ENCODE measurements around the gene GPR15LG. TPM values are rescaled to one million over a fixed set of nuclear protein-coding genes. Genes with fewer than 3 reads are reported as not detected.

The GPR15LG gene
- total RNA-seq, 2 experiments from 2014 or later: not detected

DNA sequence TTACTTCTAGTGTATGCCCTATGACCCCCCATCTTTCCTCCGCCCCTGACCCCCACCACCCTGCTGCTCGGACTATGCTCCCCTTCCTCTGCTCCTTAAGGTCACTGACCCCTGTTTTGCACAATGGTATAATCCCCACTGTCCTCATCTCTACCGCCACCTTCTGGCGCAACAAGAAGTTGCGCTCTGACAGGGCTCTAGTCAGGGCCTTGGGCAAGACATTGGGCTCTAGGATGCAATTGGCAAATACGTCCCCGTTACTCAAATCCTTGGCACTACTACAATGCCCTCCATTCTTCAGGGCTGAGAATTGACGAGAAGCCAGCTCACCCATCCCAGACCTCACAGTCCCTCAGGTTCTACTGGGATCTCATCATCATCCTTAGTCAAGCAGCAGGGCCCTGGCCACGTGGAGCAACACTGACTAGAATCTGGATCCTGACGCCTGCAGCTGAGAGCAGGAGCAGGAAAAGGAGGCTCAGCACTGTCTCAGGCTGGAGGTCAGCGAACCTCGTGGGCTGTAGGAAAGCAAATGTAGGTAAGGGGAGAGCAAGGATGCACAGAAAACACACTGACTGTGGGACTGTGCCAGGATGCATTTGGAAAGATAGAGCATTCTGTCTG is 41.1 kb downstream of the GPR15LG start:
- intact Hi-C loops (cut with DNase I, micrococcal nuclease): no loop called here
- Mint-ChIP-seq H3K4me1 (no peaks in the 10 kb centered on the region), H3K9me3 (ENCODE audit: low read depth) (peaks cover 6% of the 10 kb centered on the region), H3K4me3 (peak overlapping the region; percentile 18), H3K36me3 (ENCODE audit: low read depth) (no peaks in the 10 kb centered on the region), H3K27ac (no peak overlapping the region), H3K27me3 (peaks cover 5% of the 10 kb centered on the region)
- ChIA-PET CTCF (interaction anchor here (0.6 to 7.5 kb wide), 13 partner anchors 8 to 1495 kb away, joined by 3 to 61 read pairs (median 3); no protein-coding TSS in a partner anchor), POLR2A (interaction anchor here (0.6 kb wide), 1 partner anchor 67 kb away, joined by 3 read pairs; no protein-coding TSS in a partner anchor)
- peak; percentile 88 for ATAC-seq
- peak; percentile 68 for DNase-seq

DNA sequence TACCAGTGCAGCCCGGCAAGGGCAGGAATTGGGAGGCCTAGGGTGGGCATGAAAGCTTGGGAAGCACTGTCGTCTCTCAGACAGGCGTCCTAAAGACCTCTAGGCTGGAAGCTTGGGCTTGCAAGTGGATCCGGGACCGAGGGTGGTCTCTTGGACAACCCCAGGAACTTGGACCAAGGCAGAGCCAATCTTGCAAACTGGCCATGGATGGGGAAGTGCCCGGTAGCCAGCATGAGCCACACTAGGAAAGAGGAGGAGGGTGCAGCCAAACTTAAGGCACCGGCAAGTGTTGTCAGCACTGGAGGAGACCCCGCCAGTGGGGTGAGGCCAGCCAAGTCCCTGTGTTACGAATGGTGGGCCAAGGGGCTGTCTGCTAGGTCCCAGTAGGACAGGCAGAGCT is 43.2 kb downstream of the GPR15LG start:
- intact Hi-C loops (cut with DNase I, micrococcal nuclease): no loop called here
- H3K27ac Mint-ChIP-seq: no peak overlapping the region
- POLR2A ChIA-PET: interaction anchor here (0.6 kb wide), 1 partner anchor 70 kb away, joined by 3 read pairs; no protein-coding TSS in a partner anchor
- peaks cover 6% of the 10 kb centered on the region for H3K9me3 Mint-ChIP-seq (ENCODE audit: low read depth)
- no peaks in the 10 kb centered on the region for H3K4me1 Mint-ChIP-seq
- no peak for ATAC-seq
- H3K36me3 Mint-ChIP-seq (ENCODE audit: low read depth): no peaks in the 10 kb centered on the region
- no peak for DNase-seq
- H3K4me3 Mint-ChIP-seq: no peak overlapping the region
- H3K27me3 Mint-ChIP-seq: peaks cover 8% of the 10 kb centered on the region
- CTCF ChIA-PET: interaction anchor here (0.8 to 7.5 kb wide), 5 partner anchors 9 to 68 kb away, joined by 3 to 61 read pairs (median 5); no protein-coding TSS in a partner anchor

DNA sequence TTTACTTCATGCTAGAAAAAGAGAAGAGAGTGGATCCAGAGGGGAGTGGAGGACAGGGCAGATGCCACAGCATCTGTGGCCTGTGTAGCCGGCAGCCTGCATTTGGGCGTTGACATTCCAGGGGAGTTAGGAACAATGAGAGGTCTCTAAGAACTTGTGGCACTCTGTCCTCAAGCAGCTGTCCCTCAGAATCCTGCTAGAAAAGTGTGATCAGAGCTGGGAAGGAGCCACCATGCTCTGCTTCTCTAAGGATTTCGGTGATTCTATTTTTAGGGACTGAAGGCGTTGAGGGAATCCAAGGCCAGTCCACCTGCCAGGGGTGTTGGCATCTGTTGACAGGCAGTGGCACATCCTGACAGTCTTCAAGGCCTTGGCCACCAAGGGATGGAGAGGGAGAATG is 44.1 kb downstream of the GPR15LG start:
- no peaks in the 10 kb centered on the region for H3K36me3 Mint-ChIP-seq (ENCODE audit: low read depth)
- H3K27ac Mint-ChIP-seq: no peak overlapping the region
- intact Hi-C loops (cut with DNase I, micrococcal nuclease): no loop called here

DNA sequence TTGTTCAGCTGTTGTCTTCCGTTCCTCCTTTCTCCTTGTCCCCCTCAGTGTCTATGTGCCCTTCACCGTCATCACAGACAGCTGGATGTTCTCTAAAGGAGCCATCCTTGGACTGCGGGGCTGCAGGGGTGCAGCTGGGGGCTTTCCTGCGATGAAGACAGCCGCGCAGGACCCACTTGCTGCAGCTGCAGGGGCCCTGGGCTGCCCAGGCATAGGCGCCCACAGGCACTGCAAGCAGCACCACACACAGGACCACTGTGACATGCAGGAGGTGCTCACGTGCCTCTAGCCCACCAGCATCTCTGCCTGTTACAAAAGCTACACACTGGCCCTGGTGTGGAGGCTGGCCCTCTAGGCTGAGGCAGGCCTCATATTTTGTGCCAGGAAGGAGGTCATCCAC is 48.3 kb downstream of the GPR15LG start:
- intact Hi-C loops (cut with DNase I, micrococcal nuclease): no loop called here
- ATAC-seq (no peak), DNase-seq (no peak)
- H3K4me1 Mint-ChIP-seq: no peaks in the 10 kb centered on the region
- H3K9me3 Mint-ChIP-seq (ENCODE audit: low read depth): peaks cover 6% of the 10 kb centered on the region
- CTCF ChIA-PET: interaction anchor here (1.6 kb wide), 1 partner anchor 8 kb away, joined by 4 read pairs; no protein-coding TSS in a partner anchor
- H3K27ac Mint-ChIP-seq: no peak overlapping the region
- no peaks in the 10 kb centered on the region for H3K36me3 Mint-ChIP-seq (ENCODE audit: low read depth)
- POLR2A ChIA-PET: no interaction called here
- no peak overlapping the region for H3K4me3 Mint-ChIP-seq
- peaks cover 15% of the 10 kb centered on the region for H3K27me3 Mint-ChIP-seq

More for the DNA sequence above, 44.1 kb downstream of the GPR15LG start:
- ATAC-seq: no peak
- H3K27me3 Mint-ChIP-seq: peaks cover 8% of the 10 kb centered on the region
- no peak for DNase-seq
- H3K4me1 Mint-ChIP-seq: no peaks in the 10 kb centered on the region
- CTCF ChIA-PET: interaction anchor here (1.3 to 7.5 kb wide), 3 partner anchors 10 to 69 kb away, joined by 3 to 61 read pairs (median 6); no protein-coding TSS in a partner anchor
- H3K9me3 Mint-ChIP-seq (ENCODE audit: low read depth): peaks cover 6% of the 10 kb centered on the region
- no peak overlapping the region for H3K4me3 Mint-ChIP-seq
- POLR2A ChIA-PET: no interaction called here

DNA sequence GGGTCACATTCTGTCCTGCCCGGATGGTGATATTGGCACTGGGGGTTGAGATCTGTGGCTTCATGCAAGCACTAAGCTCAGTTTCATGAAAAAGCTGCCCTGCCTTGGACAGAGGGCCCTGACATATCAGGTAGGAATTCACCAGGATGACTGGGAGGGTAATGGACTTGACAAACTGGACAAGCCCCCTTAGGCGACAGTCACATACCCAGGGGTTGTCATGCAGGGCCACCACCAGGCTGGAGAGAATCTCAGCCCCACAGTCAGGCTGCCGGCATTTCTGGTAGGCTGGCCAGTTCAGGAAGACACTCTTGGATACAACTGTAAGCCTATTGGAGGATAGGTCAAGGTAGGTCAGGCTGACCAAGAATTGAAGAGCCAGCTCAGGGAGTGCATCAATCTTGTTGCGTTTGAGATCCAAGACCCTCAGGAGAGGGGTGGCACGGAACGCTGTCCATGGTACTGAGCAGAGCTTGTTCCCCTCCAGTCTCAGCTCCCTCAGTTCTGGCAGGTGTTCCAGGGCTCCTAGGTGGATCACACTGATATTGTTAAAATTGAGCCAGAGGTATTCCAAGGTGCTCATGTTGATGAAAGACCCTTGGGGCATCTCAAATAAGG is 50.9 kb downstream of the GPR15LG start:
- no peak for ATAC-seq
- Mint-ChIP-seq H3K4me1 (no peaks in the 10 kb centered on the region), H3K9me3 (ENCODE audit: low read depth) (peaks cover 2% of the 10 kb centered on the region), H3K27ac (no peak overlapping the region), H3K36me3 (ENCODE audit: low read depth) (no peaks in the 10 kb centered on the region), H3K4me3 (no peak overlapping the region), H3K27me3 (peaks cover 19% of the 10 kb centered on the region)
- ChIA-PET POLR2A (no interaction called here), CTCF (interaction anchor here (1.5 kb wide), 1 partner anchor 312 kb away, joined by 4 read pairs; no protein-coding TSS in a partner anchor)
- intact Hi-C loops (cut with DNase I, micrococcal nuclease): no loop called here
- DNase-seq: peak; percentile 29

DNA sequence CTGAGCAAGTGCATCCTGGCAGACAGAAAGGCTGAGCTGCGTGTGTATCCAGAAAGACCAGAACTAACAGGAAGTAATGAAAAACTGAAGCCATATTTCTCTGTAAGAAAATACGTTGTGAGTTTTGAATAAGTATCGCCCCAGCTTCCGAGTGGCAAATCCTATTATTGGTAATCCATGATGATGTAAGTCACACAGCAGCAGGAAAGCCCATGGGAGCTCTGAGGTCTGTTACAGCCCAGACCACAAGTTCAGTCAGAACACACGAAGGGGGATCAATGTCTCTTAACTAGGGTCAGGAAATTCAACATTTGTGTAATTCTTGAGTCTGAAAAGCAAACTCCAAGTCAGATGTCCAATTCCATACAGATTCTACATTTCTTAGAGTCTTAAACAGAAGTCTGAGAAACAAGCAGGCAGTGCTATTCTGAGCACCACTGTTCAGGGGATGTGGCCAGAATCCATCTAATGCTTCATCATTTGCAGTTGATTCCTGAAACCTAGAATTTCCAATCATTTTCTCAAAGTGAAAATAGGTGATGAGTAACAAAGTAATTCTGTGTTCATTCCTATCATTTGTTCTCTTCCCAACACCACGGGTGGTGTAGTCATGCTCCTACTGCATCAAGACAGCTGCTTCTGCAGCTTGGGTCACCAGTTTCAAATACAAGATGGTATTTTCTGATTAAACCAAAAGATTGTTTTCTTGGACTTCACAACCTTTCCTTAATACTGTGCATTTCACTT is 52.0 kb downstream of the GPR15LG start, which contains the start of gene LRIT2:
Gene LRIT2, minus strand, starts transcription at position 118 of the 747 bp plus-strand sequence. Its CDS starts 24 bp downstream, at position 94.
- no peaks in the 10 kb centered on the region for H3K4me1 Mint-ChIP-seq
- intact Hi-C loops (cut with DNase I, micrococcal nuclease): no loop called here

DNA sequence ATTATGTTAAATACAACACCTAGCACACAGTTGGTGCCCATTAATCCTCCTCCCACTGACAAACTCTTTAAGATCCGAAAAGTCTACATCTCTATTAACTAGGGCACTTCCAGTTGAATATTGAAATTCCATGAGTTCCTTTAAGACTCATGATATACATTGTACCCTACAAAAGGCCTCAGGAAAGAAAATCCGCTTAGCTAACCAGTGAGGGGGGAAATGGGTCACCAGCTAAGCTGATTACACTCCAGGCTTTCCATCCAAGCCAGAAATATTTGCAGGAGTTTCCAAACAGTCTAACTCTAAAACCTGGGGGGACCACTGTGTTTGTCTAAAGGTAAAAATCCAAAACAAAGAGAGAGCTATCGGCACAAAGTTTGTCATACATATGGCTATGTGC is 53.0 kb downstream of the GPR15LG start:
- CTCF ChIA-PET: interaction anchor here (1.7 kb wide), 1 partner anchor 11 kb away, joined by 7 read pairs; no protein-coding TSS in a partner anchor
- intact Hi-C loops (cut with DNase I, micrococcal nuclease): no loop called here
- Mint-ChIP-seq H3K27ac (no peak overlapping the region), H3K27me3 (peaks cover 15% of the 10 kb centered on the region), H3K9me3 (ENCODE audit: low read depth) (no peaks in the 10 kb centered on the region), H3K36me3 (ENCODE audit: low read depth) (no peaks in the 10 kb centered on the region), H3K4me1 (no peaks in the 10 kb centered on the region), H3K4me3 (no peak overlapping the region)
- DNase-seq (no peak), ATAC-seq (no peak)
- POLR2A ChIA-PET: interaction anchor here (0.5 kb wide), 1 partner anchor 160 kb away, joined by 3 read pairs; no protein-coding TSS in a partner anchor

More for the DNA sequence above, 52.0 kb downstream of the GPR15LG start, which contains the start of gene LRIT2:
- H3K27ac Mint-ChIP-seq: no peak within 1 kb of the TSS
- no peak for DNase-seq
- ATAC-seq: no peak
- ChIA-PET POLR2A (no interaction called here), CTCF (interaction anchor here (0.6 to 1.5 kb wide), 2 partner anchors 12 to 311 kb away, joined by 3 to 4 read pairs; no protein-coding TSS in a partner anchor)
- H3K9me3 Mint-ChIP-seq (ENCODE audit: low read depth): no peaks in the 10 kb centered on the region
- no peak within 1 kb of the TSS for H3K4me3 Mint-ChIP-seq
- no peaks in the 10 kb centered on the region for H3K36me3 Mint-ChIP-seq (ENCODE audit: low read depth)
- peaks cover 16% of the 10 kb centered on the region for H3K27me3 Mint-ChIP-seq

DNA sequence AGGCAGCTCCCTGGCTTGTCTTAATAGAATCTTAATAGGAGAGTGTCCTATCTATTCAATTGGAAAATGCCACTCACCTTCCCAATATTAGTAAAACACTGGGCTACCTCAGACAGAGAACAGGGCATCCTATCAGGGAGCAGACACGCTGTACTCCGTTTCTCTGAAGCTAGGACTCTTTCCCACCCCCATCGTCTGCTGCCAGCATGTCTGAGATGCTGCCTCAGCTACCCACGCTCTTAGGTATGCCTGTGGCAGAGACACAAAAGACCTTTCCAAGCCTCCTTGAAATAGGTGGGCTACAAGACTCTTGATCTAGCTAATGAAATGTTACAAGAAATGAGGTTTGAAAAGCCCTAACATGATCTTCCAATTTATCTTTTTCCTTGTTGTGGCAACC is 54.2 kb downstream of the GPR15LG start:
- Mint-ChIP-seq H3K4me3 (no peak overlapping the region), H3K27me3 (peaks cover 17% of the 10 kb centered on the region), H3K27ac (no peak overlapping the region), H3K36me3 (ENCODE audit: low read depth) (no peaks in the 10 kb centered on the region), H3K4me1 (no peaks in the 10 kb centered on the region), H3K9me3 (ENCODE audit: low read depth) (no peaks in the 10 kb centered on the region)
- intact Hi-C loops (cut with DNase I, micrococcal nuclease): no loop called here
- ChIA-PET POLR2A (no interaction called here), CTCF (interaction anchor here (0.6 to 1.7 kb wide), 3 partner anchors 12 to 114 kb away, joined by 3 to 7 read pairs (median 3); no protein-coding TSS in a partner anchor)
- no peak for ATAC-seq
- no peak for DNase-seq

DNA sequence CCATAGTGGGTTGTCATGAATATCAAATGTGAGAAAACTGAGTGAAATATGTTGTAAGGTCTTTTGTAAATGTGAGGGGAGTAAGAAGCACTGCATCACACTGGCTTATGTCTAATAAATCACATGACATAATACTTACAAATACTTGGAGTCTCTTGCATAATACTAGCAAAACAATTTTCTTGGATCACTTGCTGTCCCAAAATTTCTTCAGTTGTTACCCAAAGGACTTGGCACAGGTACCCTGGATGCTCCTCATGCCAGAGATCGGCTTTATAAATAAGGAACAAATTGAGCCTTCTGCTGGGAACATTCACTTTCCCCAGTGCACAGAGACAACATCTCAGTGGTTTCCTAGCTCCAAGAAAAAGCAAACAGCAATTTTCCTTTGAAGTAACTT is 56.8 kb downstream of the GPR15LG start:
- no peak overlapping the region for H3K27ac Mint-ChIP-seq
- ChIA-PET POLR2A (no interaction called here), CTCF (no interaction called here)
- H3K4me3 Mint-ChIP-seq: no peak overlapping the region
- no peaks in the 10 kb centered on the region for H3K4me1 Mint-ChIP-seq
- peaks cover 15% of the 10 kb centered on the region for H3K27me3 Mint-ChIP-seq
- intact Hi-C loops (cut with DNase I, micrococcal nuclease): no loop called here
- no peak for DNase-seq
- no peak for ATAC-seq
- no peaks in the 10 kb centered on the region for H3K9me3 Mint-ChIP-seq (ENCODE audit: low read depth)
- H3K36me3 Mint-ChIP-seq (ENCODE audit: low read depth): no peaks in the 10 kb centered on the region

DNA sequence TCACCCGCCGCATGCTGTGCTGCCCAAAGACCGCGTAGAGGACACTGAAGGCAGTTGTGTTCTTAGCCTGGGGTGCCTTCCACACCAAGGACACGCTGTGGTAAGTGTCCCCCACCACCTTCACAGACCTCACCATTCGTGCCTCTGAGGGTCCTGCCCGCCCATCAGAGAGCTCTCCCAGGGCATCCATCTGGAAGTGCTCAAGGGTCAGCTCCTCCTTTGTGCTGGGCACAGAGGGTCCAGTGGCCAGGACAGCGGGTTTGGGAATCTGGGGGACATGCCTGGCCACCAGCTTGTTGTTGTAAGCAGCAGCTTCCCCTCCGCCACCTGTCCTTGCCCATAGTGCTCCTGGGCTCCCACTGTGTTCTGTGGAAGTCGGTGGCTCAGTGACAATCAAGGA is 58.8 kb downstream of the GPR15LG start:
- H3K27me3 Mint-ChIP-seq: peaks cover 16% of the 10 kb centered on the region
- H3K9me3 Mint-ChIP-seq (ENCODE audit: low read depth): no peaks in the 10 kb centered on the region
- intact Hi-C loops (cut with DNase I, micrococcal nuclease): no loop called here
- no peaks in the 10 kb centered on the region for H3K36me3 Mint-ChIP-seq (ENCODE audit: low read depth)
- no peak overlapping the region for H3K4me3 Mint-ChIP-seq
- ChIA-PET POLR2A (no interaction called here), CTCF (interaction anchor here (1.1 kb wide), 1 partner anchor 12 kb away, joined by 3 read pairs; no protein-coding TSS in a partner anchor)
- no peak overlapping the region for H3K27ac Mint-ChIP-seq
- no peaks in the 10 kb centered on the region for H3K4me1 Mint-ChIP-seq
- no peak for DNase-seq
- no peak for ATAC-seq

DNA sequence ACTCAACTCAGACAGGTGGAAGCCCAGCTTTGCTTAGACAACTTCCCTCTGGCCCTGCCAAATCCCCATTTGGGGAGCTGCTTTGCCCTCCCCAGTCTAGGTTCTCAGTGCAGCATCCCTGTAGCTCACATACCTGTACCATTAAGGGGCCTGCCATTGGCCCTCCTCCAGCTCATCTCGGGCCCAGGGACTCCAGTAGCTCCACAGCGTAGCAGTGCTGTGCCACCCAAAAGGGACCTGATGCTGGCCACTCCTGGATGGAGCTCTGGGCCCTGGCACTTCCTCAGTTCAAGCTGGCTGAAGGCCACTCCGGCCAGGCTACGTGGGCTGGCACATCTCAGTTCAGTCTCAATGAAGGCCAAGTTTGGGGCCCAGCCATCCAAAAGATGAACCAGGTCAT is 60.3 kb downstream of the GPR15LG start:
- no peaks in the 10 kb centered on the region for H3K9me3 Mint-ChIP-seq (ENCODE audit: low read depth)
- no peaks in the 10 kb centered on the region for H3K4me1 Mint-ChIP-seq
- no peak for DNase-seq
- no peak for ATAC-seq
- ChIA-PET CTCF (interaction anchor here (0.8 kb wide), 1 partner anchor 10 kb away, joined by 3 read pairs; no protein-coding TSS in a partner anchor), POLR2A (no interaction called here)
- intact Hi-C loops (cut with DNase I, micrococcal nuclease): no loop called here
- H3K27me3 Mint-ChIP-seq: peaks cover 15% of the 10 kb centered on the region
- H3K27ac Mint-ChIP-seq: no peak overlapping the region
- H3K36me3 Mint-ChIP-seq (ENCODE audit: low read depth): no peaks in the 10 kb centered on the region
- no peak overlapping the region for H3K4me3 Mint-ChIP-seq

All from activated CD4-positive, alpha-beta T cell treated with anti-CD3 and anti-CD28 coated beads for 36 hours (primary cell).